Fibroblast of pulmonary artery (primary cell): ENCODE results near the gene UGT1A8.

Experiments used
- DNase-seq: peaks from one replicate; pipeline ENCODE4 v3.0.0-alpha.2; 2010; ENCODE audit warnings: low read depth
- H3K4me3 ChIP-seq: replicated peaks from 2 replicates; pipeline ENCODE4 v1.5.1; 2011; ENCODE audit warnings: low read depth, mild to moderate bottlenecking, control low read depth, low read length, moderate library complexity
- TF ChIP-seq, protein P1 (sequence below): IDR thresholded peaks from 2 replicates; pipeline ENCODE4 v1.5.1; 2011; ENCODE audit warnings: mild to moderate bottlenecking, control low read depth, low read length, inconsistent platforms; ENCODE audit errors: missing control alignments

The UGT1A8 gene

DNA sequence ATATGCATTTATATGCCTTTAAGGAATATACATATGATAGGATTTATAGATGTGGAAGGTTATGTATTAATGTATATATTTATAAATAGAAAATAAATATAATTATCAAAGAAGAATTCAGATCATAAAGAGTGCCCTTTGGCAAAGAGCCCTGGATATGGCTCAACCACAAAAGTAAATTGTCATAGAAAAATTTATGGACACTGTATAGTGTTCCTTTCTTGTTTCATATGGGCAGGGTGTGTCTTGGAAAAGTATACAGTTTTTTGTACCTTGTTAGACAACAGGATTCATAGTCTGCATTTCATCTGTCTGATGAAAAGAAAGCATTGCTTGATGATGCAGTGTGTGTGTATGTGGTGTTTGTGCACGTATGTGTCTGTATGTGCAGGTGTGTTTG lies 67.2 kb downstream of the UGT1A8 start:
- TF ChIP-seq, protein P1, sequence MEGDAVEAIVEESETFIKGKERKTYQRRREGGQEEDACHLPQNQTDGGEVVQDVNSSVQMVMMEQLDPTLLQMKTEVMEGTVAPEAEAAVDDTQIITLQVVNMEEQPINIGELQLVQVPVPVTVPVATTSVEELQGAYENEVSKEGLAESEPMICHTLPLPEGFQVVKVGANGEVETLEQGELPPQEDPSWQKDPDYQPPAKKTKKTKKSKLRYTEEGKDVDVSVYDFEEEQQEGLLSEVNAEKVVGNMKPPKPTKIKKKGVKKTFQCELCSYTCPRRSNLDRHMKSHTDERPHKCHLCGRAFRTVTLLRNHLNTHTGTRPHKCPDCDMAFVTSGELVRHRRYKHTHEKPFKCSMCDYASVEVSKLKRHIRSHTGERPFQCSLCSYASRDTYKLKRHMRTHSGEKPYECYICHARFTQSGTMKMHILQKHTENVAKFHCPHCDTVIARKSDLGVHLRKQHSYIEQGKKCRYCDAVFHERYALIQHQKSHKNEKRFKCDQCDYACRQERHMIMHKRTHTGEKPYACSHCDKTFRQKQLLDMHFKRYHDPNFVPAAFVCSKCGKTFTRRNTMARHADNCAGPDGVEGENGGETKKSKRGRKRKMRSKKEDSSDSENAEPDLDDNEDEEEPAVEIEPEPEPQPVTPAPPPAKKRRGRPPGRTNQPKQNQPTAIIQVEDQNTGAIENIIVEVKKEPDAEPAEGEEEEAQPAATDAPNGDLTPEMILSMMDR, result no peak
- DNase-seq, result no peak
- no peak overlapping the region for H3K4me3 ChIP-seq

DNA sequence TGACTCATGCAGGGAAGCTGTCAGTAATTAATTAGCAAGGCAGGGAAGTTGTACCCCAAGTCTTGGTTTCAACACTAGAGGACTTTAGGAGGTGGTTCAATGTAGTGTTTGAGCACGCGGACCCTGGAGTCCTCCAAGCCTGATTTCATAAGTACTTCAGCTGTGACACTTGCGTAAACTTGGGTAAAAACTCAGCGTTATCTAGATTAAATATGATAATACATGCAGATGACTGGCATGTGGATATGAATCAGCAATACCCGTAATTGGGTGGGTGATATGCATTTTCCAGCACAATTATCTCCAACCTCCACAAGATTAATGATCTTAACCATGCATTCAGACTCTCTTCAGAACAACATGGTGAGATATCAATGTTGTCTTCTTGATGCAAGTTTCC lies 69.5 kb downstream of the UGT1A8 start:
- TF ChIP-seq, protein P1, result no peak
- peak; percentile 29 for DNase-seq
- H3K4me3 ChIP-seq, result no peak overlapping the region

DNA sequence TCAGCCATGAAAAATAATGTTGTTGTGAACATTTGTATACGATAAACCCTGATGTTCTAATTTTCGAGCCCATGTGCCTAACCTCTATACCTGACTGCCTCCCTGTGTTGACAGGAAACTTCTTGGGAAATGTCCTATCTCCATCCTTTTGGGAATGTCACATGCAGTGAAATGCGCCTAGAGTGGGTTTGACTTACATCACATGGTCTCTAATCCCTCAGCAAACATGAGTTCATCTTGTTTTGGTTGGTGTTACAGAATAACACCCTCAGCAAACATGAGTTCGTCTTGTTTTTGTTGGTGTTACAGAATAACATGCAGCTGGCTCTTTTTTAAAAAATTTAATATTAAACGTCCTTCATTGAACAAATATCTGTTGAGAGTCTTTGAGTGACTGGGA lies 70.9 kb downstream of the UGT1A8 start:
- H3K4me3 ChIP-seq, result no peak overlapping the region
- DNase-seq, result no peak
- TF ChIP-seq, protein P1, result no peak

DNA sequence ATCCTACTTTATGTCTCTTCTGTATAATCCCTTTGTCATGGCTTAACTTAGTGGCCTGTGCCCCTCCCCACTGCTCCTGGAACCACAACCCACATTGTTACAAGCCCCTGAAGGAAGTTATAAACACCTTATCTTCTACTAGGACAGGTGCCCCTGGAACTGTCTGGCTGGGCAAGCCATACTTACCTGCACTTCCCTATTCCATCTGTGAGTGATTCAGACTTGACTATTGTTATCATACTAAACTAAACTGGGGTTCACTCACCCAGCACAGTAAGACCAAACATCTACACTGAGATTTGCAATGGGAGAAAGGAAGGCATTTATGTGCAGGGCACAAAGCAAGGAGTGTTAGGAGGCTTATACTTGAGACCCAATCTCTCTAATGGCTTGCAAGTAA lies 71.6 kb downstream of the UGT1A8 start:
- TF ChIP-seq, protein P1, result no peak
- no peak for DNase-seq
- no peak overlapping the region for H3K4me3 ChIP-seq

DNA sequence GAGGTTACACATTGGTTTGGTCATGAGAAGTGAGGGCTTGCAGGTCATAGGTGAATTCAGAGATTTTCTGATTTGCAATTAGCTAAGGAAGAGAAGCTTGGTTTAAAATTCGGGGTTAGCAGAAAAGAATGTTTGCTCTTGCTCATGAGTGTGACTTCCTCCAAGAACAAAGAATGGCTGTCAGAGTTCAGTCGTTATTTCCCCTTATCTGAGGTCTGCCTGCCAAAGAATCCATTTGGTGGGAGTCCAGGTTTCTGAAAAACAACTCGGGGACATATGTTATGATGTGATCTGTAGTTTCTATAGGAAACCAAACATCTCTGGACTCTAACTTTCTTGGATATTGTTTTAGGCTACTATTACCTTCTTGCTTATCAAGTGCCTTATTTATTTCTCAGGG lies 72.1 kb downstream of the UGT1A8 start:
- H3K4me3 ChIP-seq, result no peak overlapping the region
- DNase-seq, result peak; percentile 82
- TF ChIP-seq, protein P1, result no peak

DNA sequence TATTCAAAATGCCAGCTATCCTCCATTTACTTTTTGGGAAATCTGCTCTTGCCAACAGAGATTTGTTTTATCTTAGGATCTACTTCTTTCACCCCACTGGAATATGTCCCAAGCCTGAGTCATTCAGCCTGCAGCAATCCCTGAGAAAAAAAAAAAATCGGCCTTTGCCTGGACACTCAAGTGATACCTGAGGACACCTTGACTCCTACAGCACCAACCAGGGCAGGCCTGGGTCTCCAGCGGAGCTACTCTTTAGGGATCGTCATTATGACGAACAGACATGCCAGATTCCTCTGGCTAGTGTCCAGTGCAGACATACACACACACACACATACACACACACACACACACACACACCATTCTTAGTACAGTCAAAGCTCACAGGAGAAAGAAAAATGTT lies 73.0 kb downstream of the UGT1A8 start:
- no peak overlapping the region for H3K4me3 ChIP-seq
- TF ChIP-seq, protein P1, result no peak
- peak; percentile 56 for DNase-seq

DNA sequence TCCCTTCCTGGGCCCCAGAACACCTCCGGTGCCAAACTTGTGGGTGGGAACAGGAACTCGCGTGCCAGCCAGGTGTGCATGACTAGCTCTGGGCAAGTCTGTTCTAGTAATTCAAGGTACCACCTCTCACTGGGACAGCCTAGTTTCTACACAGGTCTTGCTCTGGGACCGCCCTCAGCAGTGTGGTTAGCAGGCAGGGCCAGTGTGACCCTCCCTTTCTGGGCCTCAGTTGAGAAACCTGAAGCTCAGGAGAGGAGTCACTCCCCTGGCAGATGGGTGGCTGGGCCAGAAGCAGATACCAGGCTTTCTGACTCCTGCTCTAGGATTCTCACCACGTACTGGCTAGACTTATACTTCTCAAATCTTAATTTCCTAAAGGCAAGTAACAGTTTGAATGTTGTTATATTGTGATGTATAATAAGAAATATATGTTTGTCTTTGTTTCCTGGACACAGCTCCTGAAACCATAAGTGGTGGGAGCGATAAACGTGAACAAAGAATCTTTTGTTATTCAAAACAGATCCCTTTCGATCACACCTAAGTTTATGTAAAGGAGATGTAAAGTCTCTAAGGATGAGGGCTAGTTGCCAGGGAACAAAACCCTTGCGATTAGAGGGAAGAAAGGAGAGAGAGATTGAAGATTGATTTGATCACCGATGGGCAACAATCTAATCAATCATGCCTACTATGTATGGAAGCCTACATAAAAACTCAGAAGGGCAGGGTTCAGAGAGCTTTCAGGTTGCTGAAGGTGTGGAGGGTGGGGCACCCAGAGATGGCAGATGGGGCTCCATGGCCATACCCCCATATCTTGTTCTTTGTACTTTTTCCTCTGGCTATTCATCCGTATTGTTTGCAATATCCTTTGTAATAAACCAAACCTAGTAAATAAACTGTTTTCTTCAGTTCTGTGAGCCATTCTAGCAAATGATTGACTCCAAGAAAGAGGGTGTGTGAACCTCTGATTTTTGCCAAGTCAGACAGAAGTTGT lies 74.3 kb downstream of the UGT1A8 start:
- no peak overlapping the region for H3K4me3 ChIP-seq
- no peak for DNase-seq

More for the DNA sequence above, 74.3 kb downstream of the UGT1A8 start:
- TF ChIP-seq, protein P1, result no peak
